ENCODE results near the gene CALML6.

CALML6 gene

GRCh38 chr1:1892079-1892762, 22.8 kb upstream of the CALML6 start:
- no peak for DNase-seq (ENCODE audit: low spot score)

GRCh38 chr1:1892763-1893120, 22.3 kb upstream of the CALML6 start:
- no peak for DNase-seq (ENCODE audit: low spot score)

- no peak for DNase-seq (ENCODE audit: low spot score)
These were observed 21.6 kb upstream of the CALML6 start for GRCh38 chr1:1893291-1893985.

GRCh38 chr1:1893997-1894353, 21.1 kb upstream of the CALML6 start:
- no peak for DNase-seq (ENCODE audit: low spot score)

GRCh38 chr1:1894354-1895059, 20.6 kb upstream of the CALML6 start:
- DNase-seq (ENCODE audit: low spot score) = no peak

GRCh38 chr1:1895060-1895418, 20.0 kb upstream of the CALML6 start:
- DNase-seq (ENCODE audit: low spot score) = no peak

- DNase-seq (ENCODE audit: low spot score) = no peak
These were observed 19.4 kb upstream of the CALML6 start for GRCh38 chr1:1895456-1896336.

- DNase-seq (ENCODE audit: low spot score) = no peak
These were observed 16.7 kb upstream of the CALML6 start for GRCh38 chr1:1898246-1898933.

- DNase-seq (ENCODE audit: low spot score) = no peak
These were observed 15.6 kb upstream of the CALML6 start for GRCh38 chr1:1899266-1899966.

GRCh38 chr1:1899967-1900327, 15.1 kb upstream of the CALML6 start:
- DNase-seq (ENCODE audit: low spot score) = no peak

GRCh38 chr1:1900883-1901640, 14.0 kb upstream of the CALML6 start:
- DNase-seq (ENCODE audit: low spot score) = no peak

GRCh38 chr1:1901641-1902294, 13.3 kb upstream of the CALML6 start:
- DNase-seq (ENCODE audit: low spot score) = no peak

GRCh38 chr1:1903224-1903623, 11.8 kb upstream of the CALML6 start:
- DNase-seq (ENCODE audit: low spot score) = no peak

GRCh38 chr1:1906185-1907097, 8.6 kb upstream of the CALML6 start:
- DNase-seq (ENCODE audit: low spot score) = peak; percentile 83

GRCh38 chr1:1907098-1907736, 7.8 kb upstream of the CALML6 start:
- DNase-seq (ENCODE audit: low spot score) = no peak

- DNase-seq (ENCODE audit: low spot score) = no peak
These were observed 6.6 kb upstream of the CALML6 start for GRCh38 chr1:1908506-1908791.

GRCh38 chr1:1910033-1910465, 5.0 kb upstream of the CALML6 start:
- no peak for DNase-seq (ENCODE audit: low spot score)

GRCh38 chr1:1910651-1911331, 4.3 kb upstream of the CALML6 start:
- no peak for DNase-seq (ENCODE audit: low spot score)

Measured in putamen (tissue), 1 donor.